Thyroid gland (tissue), 4 donors: ENCODE measurements around the gene KLHL25.

Experiments used
- POLR2A ChIP-seq, 2 donors: fragments of 450-650 bp; IDR thresholded peaks; one replicate each; pipeline ENCODE4 v1.6.1; 2017; ENCODE audit warnings: antibody characterized with exemption in 2 of 2, mild to moderate bottlenecking in 2 of 2, moderate library complexity in 1 of 2
- TF ChIP-seq, protein P1 (sequence below), 6 experiments: fragments of 200-600 bp in 3 of 6; fragments of 450-650 bp in 3 of 6; sonication (generic) in 3 of 6; IDR thresholded peaks; one replicate each; pipeline ENCODE4 v1.5.1; 2016 to 2019; ENCODE audit warnings: antibody characterized with exemption in 6 of 6, mild to moderate bottlenecking in 2 of 6, inconsistent platforms in 1 of 6, moderate library complexity in 1 of 6

GRCh38 chr15:85727068-85727467 lies 67.7 kb downstream of the KLHL25 start:
- TF ChIP-seq, protein P1, sequence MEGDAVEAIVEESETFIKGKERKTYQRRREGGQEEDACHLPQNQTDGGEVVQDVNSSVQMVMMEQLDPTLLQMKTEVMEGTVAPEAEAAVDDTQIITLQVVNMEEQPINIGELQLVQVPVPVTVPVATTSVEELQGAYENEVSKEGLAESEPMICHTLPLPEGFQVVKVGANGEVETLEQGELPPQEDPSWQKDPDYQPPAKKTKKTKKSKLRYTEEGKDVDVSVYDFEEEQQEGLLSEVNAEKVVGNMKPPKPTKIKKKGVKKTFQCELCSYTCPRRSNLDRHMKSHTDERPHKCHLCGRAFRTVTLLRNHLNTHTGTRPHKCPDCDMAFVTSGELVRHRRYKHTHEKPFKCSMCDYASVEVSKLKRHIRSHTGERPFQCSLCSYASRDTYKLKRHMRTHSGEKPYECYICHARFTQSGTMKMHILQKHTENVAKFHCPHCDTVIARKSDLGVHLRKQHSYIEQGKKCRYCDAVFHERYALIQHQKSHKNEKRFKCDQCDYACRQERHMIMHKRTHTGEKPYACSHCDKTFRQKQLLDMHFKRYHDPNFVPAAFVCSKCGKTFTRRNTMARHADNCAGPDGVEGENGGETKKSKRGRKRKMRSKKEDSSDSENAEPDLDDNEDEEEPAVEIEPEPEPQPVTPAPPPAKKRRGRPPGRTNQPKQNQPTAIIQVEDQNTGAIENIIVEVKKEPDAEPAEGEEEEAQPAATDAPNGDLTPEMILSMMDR (IDR thresholded peaks at IDR 0.05): no peak
- TF ChIP-seq POLR2A (IDR thresholded peaks at IDR 0.05): no peak
